Aorta (tissue), 5 donors: ENCODE measurements around the gene ADPRS. TPM values are rescaled to one million over a fixed set of nuclear protein-coding genes. Genes with fewer than 3 reads are reported as not detected.
A peak's percentile ranks its signal among the peaks of the same experiment; 100 is the strongest.

Source experiments
- ATAC-seq: fragments of 200-7000 bp; cut with Tn5 transposase; one replicate; pipeline ENCODE4 v1.9.1; 2022; ENCODE audit warnings: moderate library complexity; ENCODE audit not compliant: low FRiP score
- DNase-seq, 2 donors: peaks; one replicate each; pipeline ENCODE4 v3.0.0-alpha.2; 2020
- H3K27ac ChIP-seq, 2 donors: one replicate each; pipeline ENCODE4 v1.5.1; 2013; ENCODE audit warnings: low read length in 2 of 2, mild to moderate bottlenecking in 2 of 2, moderate library complexity in 2 of 2, control low read depth in 1 of 2, inconsistent platforms in 1 of 2, low read depth in 1 of 2
- H3K27me3 ChIP-seq, 2 donors: one replicate each; pipeline ENCODE4 v1.6.1; 2013; ENCODE audit warnings: control low read depth in 1 of 2, low read length in 1 of 2, mild to moderate bottlenecking in 1 of 2, moderate library complexity in 1 of 2; ENCODE audit not compliant: insufficient read depth in 2 of 2, control insufficient read depth in 1 of 2
- H3K36me3 ChIP-seq, 2 donors: one replicate each; pipeline ENCODE4 v1.6.1; 2013; ENCODE audit warnings: control low read depth in 1 of 2, low read length in 1 of 2, mild to moderate bottlenecking in 1 of 2; ENCODE audit not compliant: insufficient read depth in 2 of 2, control insufficient read depth in 1 of 2
- H3K4me1 ChIP-seq, 2 donors: one replicate each; pipeline ENCODE4 v1.6.1; 2013; ENCODE audit warnings: low read length in 2 of 2, control low read depth in 1 of 2, mild to moderate bottlenecking in 1 of 2, moderate library complexity in 1 of 2; ENCODE audit not compliant: insufficient read depth in 2 of 2, control insufficient read depth in 1 of 2
- H3K4me3 ChIP-seq, 2 donors: one replicate each; pipeline ENCODE4 v1.5.1; 2013; ENCODE audit warnings: low read length in 2 of 2, control low read depth in 1 of 2, mild to moderate bottlenecking in 1 of 2
- H3K9me3 ChIP-seq: one replicate; pipeline ENCODE4 v1.6.1; 2013; ENCODE audit warnings: mild to moderate bottlenecking, low read length; ENCODE audit not compliant: control insufficient read depth
- WGBS, 2 donors: extraction: QIAGEN DNeasy Blood & Tissue Kit; methylation state at CpG; one replicate each; pipeline ENCODE4 v1.1.7; 2013; 5-methylcytosine and 5-hydroxymethylcytosine counted together
- intact Hi-C, 2 donors: fragments of 100-400 bp; cut with DNase I; formaldehyde crosslinking; loops; one replicate each; pipeline versions ENCODE4 v1.14.2 to v1.15.0; 2022
- polyA plus RNA-seq, 2 donors: library from polyadenylated mRNA; stranded (reverse); fragments of 200-250 nt; gene quantifications; one replicate each; pipeline ENCODE4 v1.2.3, GENCODE V29; 2013
- total RNA-seq, 2 donors: library from RNA; stranded (reverse); fragmentation: NEBNext Ultra II Directional; extraction: Animal tissue kit (Norgen Biotek cat#: 25700); gene quantifications; one replicate each; pipeline ENCODE4 v1.2.1, GENCODE V29; 2021
- donor health status: healthy with polysubstance abuse.
- donor health status: Bipolar disorder and iron deficiency.
- donor health status: DM: no; HTN: no; CAD: no.
- donor health status: DM: no; HTN: no; CAD: no.
- donor health status: DM: yes; HTN: yes; CAD: no.

The ADPRS gene
- total and polyA plus RNA-seq, 4 donors = 12.9 to 21.2 (median 18.1) TPM

GRCh38 chr1:36136535-36136934, 47.8 kb downstream of the ADPRS start:
- Histone ChIP-seq H3K4me3 (no peak overlapping the region), H3K36me3 (peaks cover 0 to 6% of the 10 kb centered on the region in 2 donors), H3K4me1 (peaks cover 1 to 5% of the 10 kb centered on the region in 2 donors), H3K27ac (peak overlapping the region; percentile 84 to 99), H3K27me3 (no peaks in the 10 kb centered on the region), H3K9me3 (no peaks in the 10 kb centered on the region)
- peak; percentile 71 for ATAC-seq
- intact Hi-C loops = loop anchor here in 1 of 2 donors (1.0 kb wide), 1 partner anchor 21 kb away; no protein-coding TSS in a partner anchor
- DNase-seq = peak in 1 of 2 donors; percentile 84
- WGBS, 2 donors = 0 to 10% methylated on average over 1 of the region's 1 CpG

DNA sequence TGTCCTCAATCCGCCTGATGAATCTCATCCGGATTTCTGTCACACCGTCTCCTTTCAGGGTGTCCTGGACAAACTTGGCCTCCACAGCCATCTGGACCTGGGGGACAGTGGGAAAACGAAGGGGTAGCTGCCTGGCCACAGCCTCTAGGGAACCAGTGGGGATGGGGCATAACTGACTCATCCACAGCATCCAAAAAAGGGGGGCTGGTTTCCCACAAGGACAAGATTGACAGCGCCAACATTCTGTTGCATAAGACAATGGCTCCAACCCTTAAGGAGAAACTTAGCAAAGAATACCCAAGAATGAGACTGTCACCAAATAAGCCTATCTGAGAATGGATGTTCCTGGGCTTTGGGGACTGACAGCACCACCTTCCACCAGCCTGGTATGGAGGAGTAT, 48.5 kb downstream of the ADPRS start:
- ATAC-seq = no peak
- intact Hi-C loops = no loop called here
- WGBS, 2 donors = 75 to 88% methylated on average over 5 of the region's 5 CpGs
- DNase-seq = no peak
- Histone ChIP-seq H3K27ac (peak overlapping the region; percentile 68 to 80), H3K9me3 (no peaks in the 10 kb centered on the region), H3K4me3 (no peak overlapping the region), H3K27me3 (no peaks in the 10 kb centered on the region), H3K4me1 (peaks cover 1 to 5% of the 10 kb centered on the region in 2 donors), H3K36me3 (peaks cover 0 to 6% of the 10 kb centered on the region in 2 donors)

DNA sequence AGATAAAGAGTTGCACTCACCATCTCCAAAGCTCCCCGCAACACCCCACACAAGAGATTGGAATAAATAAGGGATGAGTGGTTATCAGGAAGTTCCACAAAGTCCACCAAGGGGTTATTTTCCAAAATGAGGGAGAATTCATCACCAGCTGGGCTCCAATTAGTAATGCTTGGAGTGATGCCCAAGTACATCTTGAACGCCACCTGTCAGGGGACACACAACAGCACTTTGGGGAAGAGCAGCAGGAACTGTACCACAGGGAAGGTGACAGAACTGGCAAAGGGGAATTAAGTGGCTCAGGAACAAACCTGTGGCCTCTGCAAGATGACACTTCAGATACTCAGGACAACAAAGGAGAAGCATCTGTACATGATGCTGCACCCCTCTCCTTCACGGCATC, 49.1 kb downstream of the ADPRS start:
- Histone ChIP-seq H3K9me3 (no peaks in the 10 kb centered on the region), H3K27me3 (no peaks in the 10 kb centered on the region), H3K4me3 (no peak overlapping the region), H3K4me1 (peaks cover 5% of the 10 kb centered on the region in 2 donors), H3K36me3 (peaks cover 0 to 6% of the 10 kb centered on the region in 2 donors), H3K27ac (peak overlapping the region in 1 of 2 donors; percentile 80)
- 88 to 89% methylated on average over 3 of the region's 3 CpGs for WGBS, 2 donors
- intact Hi-C loops = no loop called here
- DNase-seq = no peak
- ATAC-seq = no peak

- no peak for ATAC-seq
- peaks cover 5% of the 10 kb centered on the region in 2 donors for H3K4me1 ChIP-seq
- no peak for DNase-seq
- H3K9me3 ChIP-seq = no peaks in the 10 kb centered on the region
- no peak overlapping the region for H3K27ac ChIP-seq
- no peak overlapping the region for H3K4me3 ChIP-seq
- H3K36me3 ChIP-seq = peaks cover 0 to 6% of the 10 kb centered on the region in 2 donors
- no peaks in the 10 kb centered on the region for H3K27me3 ChIP-seq
- WGBS, 2 donors = 81 to 85% methylated on average over 5 of the region's 5 CpGs
- intact Hi-C loops = no loop called here
These were observed 50.8 kb downstream of the ADPRS start for GRCh38 chr1:36139521-36139920.

DNA sequence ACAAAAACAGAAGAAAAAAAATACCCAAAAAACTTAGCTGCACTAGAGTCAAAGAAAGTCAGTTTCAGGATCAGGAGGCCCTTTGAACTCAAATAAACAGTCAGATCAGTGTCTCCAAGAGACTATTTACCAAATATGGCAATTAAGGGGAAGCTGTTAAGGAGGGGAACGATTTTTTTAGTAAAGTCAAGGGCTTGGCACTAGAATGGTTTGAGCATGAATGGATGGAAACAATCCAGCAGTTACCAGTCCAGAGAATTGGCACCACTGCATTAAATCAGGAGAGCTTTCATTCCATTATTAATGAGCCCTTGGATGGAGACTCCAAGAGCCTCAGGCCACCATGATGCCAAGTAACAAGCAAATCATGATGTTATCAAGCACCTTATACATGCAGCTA, 53.4 kb downstream of the ADPRS start:
- ATAC-seq = peak; percentile 49
- intact Hi-C loops = no loop called here
- 0 to 1% methylated on average over 1 of the region's 1 CpG for WGBS, 2 donors

GRCh38 chr1:36143424-36143823, 54.7 kb downstream of the ADPRS start:
- no peak for ATAC-seq
- peaks cover 0 to 4% of the 10 kb centered on the region in 2 donors for H3K36me3 ChIP-seq
- H3K4me1 ChIP-seq = peaks cover 3 to 5% of the 10 kb centered on the region in 2 donors
- intact Hi-C loops = no loop called here
- no peaks in the 10 kb centered on the region for H3K27me3 ChIP-seq
- 66 to 76% methylated on average over 4 of the region's 4 CpGs for WGBS, 2 donors
- H3K9me3 ChIP-seq = no peaks in the 10 kb centered on the region
- H3K27ac ChIP-seq = peak overlapping the region in 1 of 2 donors; percentile 25
- no peak for DNase-seq
- no peak overlapping the region for H3K4me3 ChIP-seq

More for the DNA sequence above, 53.4 kb downstream of the ADPRS start:
- Histone ChIP-seq H3K36me3 (peaks cover 0 to 6% of the 10 kb centered on the region in 2 donors), H3K27me3 (no peaks in the 10 kb centered on the region), H3K4me3 (no peak overlapping the region), H3K27ac (peak overlapping the region in 1 of 2 donors; percentile 3), H3K9me3 (no peaks in the 10 kb centered on the region), H3K4me1 (peaks cover 3 to 5% of the 10 kb centered on the region in 2 donors)
- no peak for DNase-seq

Other genes starting within 250 kb of the ADPRS start
- 10 to 100 TPM; 27.7 to 33.9 TPM for gene AGO1, start 205.7 kb upstream of the ADPRS start, total RNA-seq
- gene AGO1, start 205.7 kb upstream of the ADPRS start, polyA plus RNA-seq = 1 to 10 TPM; 4.3 to 4.4 TPM
- 10 to 100 TPM; 48.1 to 50.4 TPM for gene AGO3, start 157.8 kb upstream of the ADPRS start, total RNA-seq
- 1 to 10 TPM; 1.1 to 4.2 TPM for gene AGO3, start 157.8 kb upstream of the ADPRS start, polyA plus RNA-seq
- not detected for gene TEKT2, start 4.8 kb upstream of the ADPRS start, total RNA-seq
- gene TEKT2, start 4.8 kb upstream of the ADPRS start, polyA plus RNA-seq = under 1 TPM in 1 of 2 donors, not detected in 1; 0.82 TPM
- 10 to 100 TPM; 37.5 to 48.5 TPM for gene COL8A2, start 36.3 kb downstream of the ADPRS start, total RNA-seq
- 10 to 100 TPM; 17.4 to 18.4 TPM for gene COL8A2, start 36.3 kb downstream of the ADPRS start, polyA plus RNA-seq
- 10 to 100 TPM; 55.6 to 61.7 TPM for gene TRAPPC3, start 60.6 kb downstream of the ADPRS start, total RNA-seq
- gene TRAPPC3, start 60.6 kb downstream of the ADPRS start, polyA plus RNA-seq = 10 to 100 TPM; 81.0 to 90.7 TPM
- gene MAP7D1, start 67.3 kb downstream of the ADPRS start, total RNA-seq = 100 to 1,000 TPM; 113 to 133 TPM
- 10 to 100 TPM; 52.8 to 81.2 TPM for gene MAP7D1, start 67.3 kb downstream of the ADPRS start, polyA plus RNA-seq
- 10 to 100 TPM; 85.3 to 91.5 TPM for gene THRAP3, start 135.6 kb downstream of the ADPRS start, total RNA-seq
- gene THRAP3, start 135.6 kb downstream of the ADPRS start, polyA plus RNA-seq = 10 to 100 TPM; 31.6 to 46.7 TPM
- gene SH3D21, start 217.5 kb downstream of the ADPRS start, total RNA-seq = 1 to 10 TPM; 4.1 to 6.9 TPM
- 1 to 10 TPM; 2.4 to 5.1 TPM for gene SH3D21, start 217.5 kb downstream of the ADPRS start, polyA plus RNA-seq
- gene EVA1B, start 234.8 kb downstream of the ADPRS start, total RNA-seq = 10 to 100 TPM; 44.7 to 58.3 TPM
- 100 to 1,000 TPM in 1 of 2 donors, 10 to 100 TPM in 1; 38.2 to 165 TPM for gene EVA1B, start 234.8 kb downstream of the ADPRS start, polyA plus RNA-seq